RWPE2 (cell line): ENCODE measurements around the gene ENO2.

ENCODE experiments used
- ATAC-seq: fragments of 200-7000 bp; cut with Tn5 transposase; 3 replicates; pipeline ENCODE4 v1.9.1; 2021; ENCODE audit warnings: low read depth
- DNase-seq: peaks from one replicate; pipeline ENCODE4 v3.0.0-alpha.2; 2020; ENCODE audit warnings: low spot score
- H3K27ac ChIP-seq: fragments of 450-650 bp; 2 replicates; pipeline ENCODE4 v1.5.1; 2017; ENCODE audit warnings: mild to moderate bottlenecking; ENCODE audit not compliant: poor library complexity, severe bottlenecking
- H3K27me3 ChIP-seq: fragments of 250-450 bp; sonication (Bioruptor Pico); 2 replicates; pipeline ENCODE4 v1.5.1; 2021; ENCODE audit warnings: mild to moderate bottlenecking, moderate library complexity; ENCODE audit not compliant: insufficient read depth, poor library complexity, severe bottlenecking
- H3K36me3 ChIP-seq: fragments of 250-450 bp; sonication (Bioruptor Pico); 2 replicates; pipeline ENCODE4 v1.5.1; 2020; ENCODE audit warnings: low read depth, mild to moderate bottlenecking, moderate library complexity
- H3K4me1 ChIP-seq: fragments of 250-450 bp; sonication (Bioruptor Pico); 2 replicates; pipeline ENCODE4 v1.5.1; 2021; ENCODE audit warnings: mild to moderate bottlenecking, moderate library complexity; ENCODE audit not compliant: insufficient read depth, poor library complexity, severe bottlenecking
- H3K4me3 ChIP-seq: fragments of 250-450 bp; sonication (Bioruptor Pico); 2 replicates; pipeline ENCODE4 v1.5.1; 2021; ENCODE audit warnings: mild to moderate bottlenecking, moderate library complexity; ENCODE audit not compliant: severe bottlenecking
- H3K9me3 ChIP-seq: fragments of 250-450 bp; sonication (Bioruptor Pico); 2 replicates; pipeline ENCODE4 v1.5.1; 2021; ENCODE audit warnings: mild to moderate bottlenecking, moderate library complexity; ENCODE audit not compliant: severe bottlenecking
- CTCF ChIP-seq: fragments of 450-650 bp; IDR thresholded peaks from one replicate; pipeline ENCODE4 v1.5.1; 2017; ENCODE audit warnings: mild to moderate bottlenecking, moderate library complexity; ENCODE audit not compliant: poor library complexity, severe bottlenecking

The ENO2 gene

DNA sequence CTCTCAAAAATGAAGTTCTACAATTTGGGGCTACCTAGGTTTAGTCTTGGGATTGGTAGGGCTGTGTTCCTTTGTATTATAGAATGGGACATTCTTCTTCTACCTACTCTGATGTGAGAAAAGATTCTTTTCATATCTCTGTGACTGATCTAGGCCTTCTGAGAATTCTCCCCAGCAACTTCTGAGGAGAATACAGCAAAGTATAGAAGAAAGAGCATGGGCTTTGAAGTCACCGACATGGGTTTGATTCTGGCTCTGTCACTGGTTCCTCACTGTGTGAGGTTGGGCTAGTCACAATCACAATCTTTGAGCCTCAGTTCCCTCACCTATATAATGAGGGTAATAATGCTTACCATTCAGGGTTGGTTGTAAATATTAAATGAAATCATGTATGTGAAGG, 18.4 kb downstream of the ENO2 start:
- H3K4me1 ChIP-seq: peaks cover 10% of the 10 kb centered on the region
- no peak for TF ChIP-seq CTCF
- no peak overlapping the region for H3K4me3 ChIP-seq
- DNase-seq: no peak
- peak overlapping the region; percentile 38 for H3K27ac ChIP-seq
- peaks cover 39% of the 10 kb centered on the region for H3K36me3 ChIP-seq
- H3K9me3 ChIP-seq: no peaks in the 10 kb centered on the region
- no peaks in the 10 kb centered on the region for H3K27me3 ChIP-seq
- ATAC-seq: no peak

- Histone ChIP-seq H3K4me1 (peaks cover 10% of the 10 kb centered on the region), H3K27ac (peak overlapping the region; percentile 38), H3K36me3 (peaks cover 45% of the 10 kb centered on the region), H3K4me3 (no peak overlapping the region), H3K9me3 (no peaks in the 10 kb centered on the region), H3K27me3 (no peaks in the 10 kb centered on the region)
- no peak for TF ChIP-seq CTCF
- DNase-seq (no peak), ATAC-seq (no peak)
These were observed 19.7 kb downstream of the ENO2 start for GRCh38 chr12:6934110-6934509.

- Histone ChIP-seq H3K9me3 (no peaks in the 10 kb centered on the region), H3K27ac (peak overlapping the region; percentile 38), H3K4me3 (no peak overlapping the region), H3K27me3 (no peaks in the 10 kb centered on the region), H3K4me1 (peaks cover 6% of the 10 kb centered on the region), H3K36me3 (peaks cover 44% of the 10 kb centered on the region)
- DNase-seq (no peak), ATAC-seq (no peak)
- no peak for TF ChIP-seq CTCF
These were observed 21.2 kb downstream of the ENO2 start for GRCh38 chr12:6935371-6936193.

- no peaks in the 10 kb centered on the region for H3K27me3 ChIP-seq
- H3K9me3 ChIP-seq: no peaks in the 10 kb centered on the region
- H3K4me1 ChIP-seq: peaks cover 3% of the 10 kb centered on the region
- H3K4me3 ChIP-seq: no peak overlapping the region
- no peak for DNase-seq
- H3K27ac ChIP-seq: no peak overlapping the region
- no peak for ATAC-seq
- H3K36me3 ChIP-seq: peaks cover 43% of the 10 kb centered on the region
- no peak for TF ChIP-seq CTCF
These were observed 21.8 kb downstream of the ENO2 start for GRCh38 chr12:6936194-6936635.
